Lower leg skin (tissue), 4 donors: ENCODE measurements around the gene NDUFA3. TPM values are rescaled to one million over a fixed set of nuclear protein-coding genes. Genes with fewer than 3 reads are reported as not detected.

Source experiments
- DNase-seq, 2 donors: peaks; one replicate each; pipeline ENCODE4 v3.0.0-alpha.2; 2019; ENCODE audit warnings: low spot score in 2 of 2
- H3K4me3 ChIP-seq: fragments of 200-600 bp; sonication (generic); 2 replicates; pipeline ENCODE4 v1.5.1; 2017; ENCODE audit warnings: mild to moderate bottlenecking, low read depth; ENCODE audit not compliant: poor library complexity, severe bottlenecking
- POLR2A ChIP-seq, 2 donors: fragments of 450-650 bp; IDR thresholded peaks; one replicate each; pipeline ENCODE4 v1.6.1; 2016 to 2017; ENCODE audit warnings: antibody characterized with exemption in 2 of 2, mild to moderate bottlenecking in 1 of 2, moderate library complexity in 1 of 2
- WGBS, 2 donors: methylation state at CpG; one replicate each; pipeline ENCODE4 v1.1.5; 2018; 5-methylcytosine and 5-hydroxymethylcytosine counted together
- intact Hi-C: fragments of 100-400 bp; cut with DNase I; formaldehyde crosslinking; loops from one replicate; pipeline ENCODE4 v1.15.0; 2023; ENCODE audit warnings: low total_unique reads
- total RNA-seq, 4 donors: library from RNA; depleted of rRNA; stranded (reverse); fragments of >200 nt; gene quantifications; one replicate each; pipeline ENCODE4 v1.1.0, GENCODE V29; 2016
- TF ChIP-seq, protein P1 (sequence below), 3 donors: fragments of 450-650 bp; IDR thresholded peaks; one replicate each; pipeline ENCODE4 v1.5.1; 2016; ENCODE audit warnings: antibody characterized with exemption in 3 of 3, mild to moderate bottlenecking in 3 of 3, moderate library complexity in 2 of 3

The NDUFA3 gene
- total RNA-seq, 4 donors from 2014 or later: 2.7 to 39.4 (median 30.2) TPM

DNA sequence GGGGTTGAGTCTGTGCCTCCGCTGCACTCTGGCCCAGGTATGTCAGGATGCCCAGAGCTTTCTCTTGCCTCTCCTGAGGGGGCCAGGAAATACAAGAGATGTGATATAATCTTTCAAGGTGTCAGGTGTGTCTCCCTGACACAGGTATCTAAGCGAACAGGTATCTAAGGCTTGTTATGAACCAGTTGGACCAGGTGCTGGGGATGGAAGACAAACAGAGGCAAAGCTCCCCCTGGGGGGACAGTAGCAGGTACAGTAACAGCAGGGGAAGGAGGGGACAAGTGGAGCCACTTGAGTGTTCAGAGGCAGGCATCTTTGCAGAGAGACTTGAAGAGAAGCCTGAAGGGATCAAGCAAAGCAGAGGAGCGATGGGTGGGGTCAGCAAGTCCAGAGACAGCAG is 54.3 kb downstream of the NDUFA3 start:
- H3K4me3 ChIP-seq: no peak overlapping the region
- TF ChIP-seq, protein P1, sequence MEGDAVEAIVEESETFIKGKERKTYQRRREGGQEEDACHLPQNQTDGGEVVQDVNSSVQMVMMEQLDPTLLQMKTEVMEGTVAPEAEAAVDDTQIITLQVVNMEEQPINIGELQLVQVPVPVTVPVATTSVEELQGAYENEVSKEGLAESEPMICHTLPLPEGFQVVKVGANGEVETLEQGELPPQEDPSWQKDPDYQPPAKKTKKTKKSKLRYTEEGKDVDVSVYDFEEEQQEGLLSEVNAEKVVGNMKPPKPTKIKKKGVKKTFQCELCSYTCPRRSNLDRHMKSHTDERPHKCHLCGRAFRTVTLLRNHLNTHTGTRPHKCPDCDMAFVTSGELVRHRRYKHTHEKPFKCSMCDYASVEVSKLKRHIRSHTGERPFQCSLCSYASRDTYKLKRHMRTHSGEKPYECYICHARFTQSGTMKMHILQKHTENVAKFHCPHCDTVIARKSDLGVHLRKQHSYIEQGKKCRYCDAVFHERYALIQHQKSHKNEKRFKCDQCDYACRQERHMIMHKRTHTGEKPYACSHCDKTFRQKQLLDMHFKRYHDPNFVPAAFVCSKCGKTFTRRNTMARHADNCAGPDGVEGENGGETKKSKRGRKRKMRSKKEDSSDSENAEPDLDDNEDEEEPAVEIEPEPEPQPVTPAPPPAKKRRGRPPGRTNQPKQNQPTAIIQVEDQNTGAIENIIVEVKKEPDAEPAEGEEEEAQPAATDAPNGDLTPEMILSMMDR (IDR thresholded peaks at IDR 0.05): no peak
- TF ChIP-seq POLR2A (IDR thresholded peaks at IDR 0.05): no peak
- WGBS, 2 donors: 79 to 89% methylated on average over 2 to 3 of the region's 3 CpGs
- intact Hi-C loops: no loop called here
- DNase-seq: no peak

Other genes with a start within 250 kb of the NDUFA3 start
- gene MYADM, start 235.0 kb upstream of the NDUFA3 start, total RNA-seq: 10 to 100 TPM; 20.4 to 49.2 (median 33.6) TPM
- gene PRKCG, start 220.7 kb upstream of the NDUFA3 start, total RNA-seq: not detected
- gene CACNG7, start 193.6 kb upstream of the NDUFA3 start, total RNA-seq: not detected
- gene CACNG8, start 139.9 kb upstream of the NDUFA3 start, total RNA-seq: under 1 TPM in 2 of 4 donors, not detected in 2; 0.05 to 0.08 TPM
- gene CACNG6, start 111.2 kb upstream of the NDUFA3 start, total RNA-seq: not detected
- not detected for gene VSTM1, start 39.0 kb upstream of the NDUFA3 start, total RNA-seq
- gene TARM1, start 21.5 kb upstream of the NDUFA3 start, total RNA-seq: not detected
- gene OSCAR, start 2.1 kb upstream of the NDUFA3 start, total RNA-seq: 1 to 10 TPM; 1.9 to 6.5 (median 3.7) TPM
- 10 to 100 TPM; 11.1 to 20.4 (median 16.0) TPM for gene TFPT, start 12.8 kb downstream of the NDUFA3 start, total RNA-seq
- 10 to 100 TPM; 39.2 to 65.1 (median 47.3) TPM for gene PRPF31, start 12.9 kb downstream of the NDUFA3 start, total RNA-seq
- 10 to 100 TPM; 19.5 to 56.9 (median 37.1) TPM for gene CNOT3, start 34.9 kb downstream of the NDUFA3 start, total RNA-seq
- 1 to 10 TPM; 6.0 to 8.4 (median 6.6) TPM for gene LENG1, start 56.9 kb downstream of the NDUFA3 start, total RNA-seq
- 1 to 10 TPM; 2.4 to 9.3 (median 6.3) TPM for gene TMC4, start 70.3 kb downstream of the NDUFA3 start, total RNA-seq
- gene MBOAT7, start 86.7 kb downstream of the NDUFA3 start, total RNA-seq: 100 to 1,000 TPM in 1 of 4 donors, 10 to 100 TPM in 3; 57.4 to 117 (median 62.2) TPM
- 100 to 1,000 TPM in 2 of 4 donors, 10 to 100 TPM in 2; 80.5 to 118 (median 107) TPM for gene TSEN34, start 88.5 kb downstream of the NDUFA3 start, total RNA-seq
- 1,000 to 10,000 TPM; 2,457 to 3,045 (median 2,759) TPM for gene RPS9, start 98.0 kb downstream of the NDUFA3 start, total RNA-seq
- gene LILRB3, start 120.2 kb downstream of the NDUFA3 start, total RNA-seq: 1 to 10 TPM in 2 of 4 donors, under 1 TPM in 2; 0.65 to 7.7 (median 3.5) TPM
- gene LILRA6, start 139.9 kb downstream of the NDUFA3 start, total RNA-seq: 1 to 10 TPM in 2 of 4 donors, under 1 TPM in 1, not detected in 1; 0.98 to 1.6 (median 1.5) TPM
- 1 to 10 TPM; 2.5 to 4.9 (median 4.1) TPM for gene LILRB5, start 154.4 kb downstream of the NDUFA3 start, total RNA-seq
- gene LILRB2, start 178.3 kb downstream of the NDUFA3 start, total RNA-seq: 1 to 10 TPM in 2 of 4 donors, under 1 TPM in 2; 0.78 to 1.6 (median 1.1) TPM
- 1 to 10 TPM in 1 of 4 donors, under 1 TPM in 1, not detected in 2; 0.59 to 2.4 TPM for gene LILRA5, start 210.3 kb downstream of the NDUFA3 start, total RNA-seq
- 1 to 10 TPM in 1 of 4 donors, under 1 TPM in 1, not detected in 2; 0.84 to 6.2 TPM for gene LILRA4, start 236.3 kb downstream of the NDUFA3 start, total RNA-seq